ENCODE measurements around the gene ZNF536. TPM values are rescaled to one million over a fixed set of nuclear protein-coding genes. Genes with fewer than 3 reads are reported as not detected.

ZNF536 gene
- total RNA-seq, 3 donors from 2014 or later: 1.3 to 7.3 (median 1.3) TPM

DNA sequence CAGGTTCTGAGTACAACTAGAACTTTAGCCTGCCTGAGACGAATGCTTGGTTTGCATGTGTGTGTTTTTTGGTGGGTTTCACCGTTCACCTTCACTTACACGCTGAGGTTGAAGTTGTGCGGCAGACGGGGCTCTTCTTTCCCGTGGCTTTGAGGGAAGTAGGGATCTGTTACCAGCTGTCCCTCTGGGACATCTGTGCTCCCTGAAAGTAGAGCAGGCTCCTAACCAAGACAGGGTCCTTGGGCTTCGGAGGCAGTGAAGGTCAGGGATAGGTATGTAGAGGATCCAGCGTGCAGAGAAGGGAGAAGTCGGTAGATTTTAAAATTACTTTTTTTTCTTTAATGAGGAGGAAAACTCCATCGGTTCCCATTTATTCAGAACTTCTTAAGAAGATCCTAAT is 48.7 kb downstream of the ZNF536 start:
- no peaks in the 10 kb centered on the region for H3K36me3 ChIP-seq (ENCODE audit: low read depth)
- TF ChIP-seq, protein P1, sequence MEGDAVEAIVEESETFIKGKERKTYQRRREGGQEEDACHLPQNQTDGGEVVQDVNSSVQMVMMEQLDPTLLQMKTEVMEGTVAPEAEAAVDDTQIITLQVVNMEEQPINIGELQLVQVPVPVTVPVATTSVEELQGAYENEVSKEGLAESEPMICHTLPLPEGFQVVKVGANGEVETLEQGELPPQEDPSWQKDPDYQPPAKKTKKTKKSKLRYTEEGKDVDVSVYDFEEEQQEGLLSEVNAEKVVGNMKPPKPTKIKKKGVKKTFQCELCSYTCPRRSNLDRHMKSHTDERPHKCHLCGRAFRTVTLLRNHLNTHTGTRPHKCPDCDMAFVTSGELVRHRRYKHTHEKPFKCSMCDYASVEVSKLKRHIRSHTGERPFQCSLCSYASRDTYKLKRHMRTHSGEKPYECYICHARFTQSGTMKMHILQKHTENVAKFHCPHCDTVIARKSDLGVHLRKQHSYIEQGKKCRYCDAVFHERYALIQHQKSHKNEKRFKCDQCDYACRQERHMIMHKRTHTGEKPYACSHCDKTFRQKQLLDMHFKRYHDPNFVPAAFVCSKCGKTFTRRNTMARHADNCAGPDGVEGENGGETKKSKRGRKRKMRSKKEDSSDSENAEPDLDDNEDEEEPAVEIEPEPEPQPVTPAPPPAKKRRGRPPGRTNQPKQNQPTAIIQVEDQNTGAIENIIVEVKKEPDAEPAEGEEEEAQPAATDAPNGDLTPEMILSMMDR (IDR thresholded peaks at IDR 0.05): no peak
- intact Hi-C loops (cut with DNase I, micrococcal nuclease): no loop called here
- no peak overlapping the region for H3K4me3 ChIP-seq
- no peak for DNase-seq
- H3K4me1 ChIP-seq (ENCODE audit: low read depth): no peaks in the 10 kb centered on the region
- no peak for ATAC-seq
- no peaks in the 10 kb centered on the region for H3K9me3 ChIP-seq

DNA sequence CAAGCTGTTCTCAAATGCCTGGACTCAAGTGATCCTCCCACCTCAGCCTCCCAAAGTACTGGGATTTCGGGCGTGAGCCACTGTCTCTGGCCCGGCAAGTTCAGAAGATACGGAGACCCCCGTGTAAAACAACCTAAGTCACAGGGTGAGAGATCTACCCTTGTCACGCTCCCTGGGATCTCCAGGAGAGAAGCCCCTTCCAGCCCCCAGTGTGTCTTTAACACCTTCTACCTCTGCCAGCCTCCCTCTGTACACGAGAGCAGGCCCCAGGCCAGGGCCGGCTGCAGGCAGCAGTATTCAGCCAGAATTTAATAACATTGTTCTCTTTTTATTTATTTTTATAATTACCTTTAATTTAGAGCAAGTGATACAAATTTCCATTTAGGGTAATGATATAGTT is 49.4 kb downstream of the ZNF536 start:
- TF ChIP-seq, protein P1 (IDR thresholded peaks at IDR 0.05): no peak
- H3K4me3 ChIP-seq: no peak overlapping the region
- DNase-seq (no peak), ATAC-seq (no peak)
- no peaks in the 10 kb centered on the region for H3K9me3 ChIP-seq
- no peaks in the 10 kb centered on the region for H3K36me3 ChIP-seq (ENCODE audit: low read depth)
- intact Hi-C loops (cut with DNase I, micrococcal nuclease): no loop called here
- no peaks in the 10 kb centered on the region for H3K4me1 ChIP-seq (ENCODE audit: low read depth)

DNA sequence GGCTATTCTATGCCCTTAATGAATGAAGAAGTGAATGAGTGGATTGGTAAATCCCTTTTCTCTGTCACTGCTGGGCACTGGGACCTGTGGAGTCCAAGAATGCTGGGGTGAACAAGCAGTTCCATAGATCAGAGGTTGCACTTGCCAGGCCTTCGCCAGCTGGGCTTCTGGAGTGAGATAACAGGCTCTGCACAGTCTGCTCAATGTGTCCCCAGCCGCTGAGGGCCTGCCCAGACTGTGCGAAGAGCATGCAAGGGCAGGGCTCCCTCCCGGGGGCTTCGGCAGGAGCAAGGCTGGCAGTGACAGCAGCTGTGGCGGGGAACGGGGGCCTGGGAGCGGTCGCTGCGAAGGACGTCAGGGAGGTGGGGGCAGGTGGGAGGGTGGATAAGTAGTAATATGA is 51.3 kb downstream of the ZNF536 start:
- Histone ChIP-seq H3K36me3 (ENCODE audit: low read depth) (no peaks in the 10 kb centered on the region), H3K9me3 (no peaks in the 10 kb centered on the region), H3K4me1 (ENCODE audit: low read depth) (no peaks in the 10 kb centered on the region), H3K4me3 (no peak overlapping the region)
- DNase-seq (no peak), ATAC-seq (no peak)
- TF ChIP-seq, protein P1 (IDR thresholded peaks at IDR 0.05): no peak
- intact Hi-C loops (cut with DNase I, micrococcal nuclease): no loop called here

DNA sequence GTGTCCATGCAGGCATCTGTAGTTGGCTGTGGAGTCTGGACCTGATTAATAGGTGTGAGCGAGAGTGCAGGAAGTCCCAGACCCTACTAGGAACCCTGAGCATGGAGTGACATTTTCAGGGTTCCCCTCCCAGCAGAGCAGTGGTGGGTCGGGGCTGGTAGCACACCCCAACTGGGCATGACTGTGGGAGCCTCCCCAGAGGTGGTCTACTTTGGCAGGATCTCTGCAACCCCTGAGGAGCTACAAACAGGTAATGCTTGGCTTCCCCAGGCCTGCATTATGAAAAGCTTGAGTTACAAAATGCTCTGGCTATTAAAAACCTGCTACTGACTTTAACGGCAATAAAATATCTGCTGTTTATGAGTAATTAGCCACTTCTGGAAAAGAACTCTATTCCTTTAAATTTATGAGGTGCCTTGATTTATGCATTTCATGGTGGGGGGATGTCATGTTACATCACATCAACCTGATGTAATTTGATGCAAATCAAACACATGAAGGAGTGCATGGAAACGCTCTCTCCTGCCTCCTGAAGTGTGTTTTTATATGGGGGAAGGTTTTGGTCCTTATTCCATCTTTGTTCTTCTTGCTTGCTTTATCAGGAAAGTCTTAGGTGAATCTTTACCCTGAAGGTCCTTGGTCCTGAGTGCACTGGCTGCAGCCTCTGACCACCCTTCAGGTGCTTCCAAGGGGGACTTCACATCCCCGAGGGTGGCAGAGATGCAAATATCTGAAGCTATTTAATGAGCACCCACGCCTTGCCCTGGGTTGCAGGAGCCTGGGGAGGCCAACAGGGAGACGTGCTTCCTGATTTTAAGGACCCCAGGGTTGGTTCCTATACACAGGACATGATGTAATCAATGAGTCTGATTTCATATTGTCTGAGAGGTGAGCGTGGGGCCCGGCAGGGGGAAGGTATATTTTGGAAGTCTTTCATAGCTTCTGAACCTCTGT is 54.0 kb downstream of the ZNF536 start:
- TF ChIP-seq, protein P1 (IDR thresholded peaks at IDR 0.05): no peak
- no peaks in the 10 kb centered on the region for H3K36me3 ChIP-seq (ENCODE audit: low read depth)

DNA sequence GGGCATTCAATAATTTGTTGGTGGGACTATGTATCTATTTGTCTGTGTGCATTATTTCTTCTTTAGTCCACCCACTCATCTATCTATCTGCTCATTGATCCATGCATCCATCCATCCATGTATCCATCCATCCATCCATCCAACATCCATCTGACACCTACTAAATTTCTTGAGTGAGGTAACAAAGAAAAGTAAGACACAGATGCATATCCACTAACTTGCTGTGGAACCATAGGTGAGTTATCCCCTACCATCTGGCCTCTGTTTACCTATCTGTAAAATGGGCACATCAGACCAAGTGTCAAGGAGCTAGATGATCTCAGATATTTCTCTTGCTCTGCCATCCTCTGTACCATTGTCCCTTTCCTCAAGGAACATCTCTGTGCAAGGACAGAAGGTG is 54.7 kb downstream of the ZNF536 start:
- H3K4me3 ChIP-seq: no peak overlapping the region
- H3K4me1 ChIP-seq (ENCODE audit: low read depth): no peaks in the 10 kb centered on the region
- intact Hi-C loops (cut with DNase I, micrococcal nuclease): no loop called here
- DNase-seq (no peak), ATAC-seq (no peak)
- H3K36me3 ChIP-seq (ENCODE audit: low read depth): no peaks in the 10 kb centered on the region
- H3K9me3 ChIP-seq: no peaks in the 10 kb centered on the region
- TF ChIP-seq, protein P1 (IDR thresholded peaks at IDR 0.05): no peak

More for the DNA sequence above, 54.0 kb downstream of the ZNF536 start:
- Histone ChIP-seq H3K4me1 (ENCODE audit: low read depth) (no peaks in the 10 kb centered on the region), H3K4me3 (no peak overlapping the region), H3K9me3 (no peaks in the 10 kb centered on the region)
- intact Hi-C loops (cut with DNase I, micrococcal nuclease): no loop called here
- no peak for DNase-seq
- no peak for ATAC-seq

Data from mucosa of descending colon (tissue), 3 donors.